Measurements from ENCODE around the gene MINDY3. TPM values are rescaled to one million over a fixed set of nuclear protein-coding genes. Genes with fewer than 3 reads are reported as not detected.
A peak's percentile ranks its signal among the peaks of the same experiment; 100 is the strongest.

The MINDY3 gene
- total RNA-seq, 1 experiment from 2014 or later, result 10.4 TPM

GRCh38 chr10:15744217-15744865 is 116.0 kb downstream of the MINDY3 start:
- Histone ChIP-seq H3K36me3 (ENCODE audit: control insufficient read depth, insufficient read depth, low read length) (no peaks in the 10 kb centered on the region), H3K4me3 (ENCODE audit: low read depth in 2 of 2, low read length in 2 of 2) (no peak overlapping the region), H3K9me3 (ENCODE audit: control insufficient read depth, insufficient read depth, low read depth, low read length) (no peaks in the 10 kb centered on the region), H3K27me3 (ENCODE audit: control insufficient read depth, insufficient read depth, low read length) (no peaks in the 10 kb centered on the region), H3K4me1 (ENCODE audit: control insufficient read depth, insufficient read depth, low read length) (no peaks in the 10 kb centered on the region), H3K27ac (ENCODE audit: low read length) (no peak overlapping the region)
- intact Hi-C loops (cut with micrococcal nuclease; ENCODE audit: unreplicated experiment) (loop anchor here (5.0 kb wide), 1 partner anchor 317 kb away; no protein-coding TSS in a partner anchor), in situ Hi-C loops (cut with HindIII; ENCODE audit: low pct_unique_long_range_greater_than_20kb, low sequenced_read_pairs) (no loop called here)
- ChIA-PET POLR2A (no interaction called here), CTCF (no interaction called here)
- no TSS peak for BruUV-seq (replicated peaks)
- TF ChIP-seq SIN3A (IDR thresholded peaks at IDR 0.05; ENCODE audit: borderline replicate concordance, insufficient read depth, low read depth, low read length) (no peak), CTCF (IDR thresholded peaks at IDR 0.05) (peak; percentile 66), REST (IDR thresholded peaks at IDR 0.05; ENCODE audit: insufficient read depth in 1 of 2, low read depth in 2 of 2, low read length in 1 of 2) (no peak)
- DNase-seq (ENCODE audit: low read depth, low spot score) (peak; percentile 13), ATAC-seq (peak; percentile 56; the same call in 1 of the 2 replicates)

GRCh38 chr10:15743443-15743842 is 116.9 kb downstream of the MINDY3 start:
- ChIA-PET POLR2A (no interaction called here), CTCF (no interaction called here)
- H3K27ac ChIP-seq (ENCODE audit: low read length), result no peak overlapping the region
- H3K36me3 ChIP-seq (ENCODE audit: control insufficient read depth, insufficient read depth, low read length), result no peaks in the 10 kb centered on the region
- no peak for ATAC-seq
- TF ChIP-seq POLR2AphosphoS5 (IDR thresholded peaks at IDR 0.05; ENCODE audit: low read depth, low read length) (no peak), TCF7L2 (IDR thresholded peaks at IDR 0.05; ENCODE audit: low read depth, low read length) (no peak), CTCF (IDR thresholded peaks at IDR 0.05) (no peak), REST (IDR thresholded peaks at IDR 0.05; ENCODE audit: insufficient read depth in 1 of 2, low read depth in 2 of 2, low read length in 1 of 2) (no peak)
- intact Hi-C loops (cut with micrococcal nuclease; ENCODE audit: unreplicated experiment), result loop anchor here (5.0 kb wide), 1 partner anchor 316 kb away; no protein-coding TSS in a partner anchor
- no peak overlapping the region for H3K4me3 ChIP-seq (ENCODE audit: low read depth in 2 of 2, low read length in 2 of 2)
- no peaks in the 10 kb centered on the region for H3K27me3 ChIP-seq (ENCODE audit: control insufficient read depth, insufficient read depth, low read length)
- DNase-seq (ENCODE audit: low read depth, low spot score), result no peak
- BruUV-seq (replicated peaks), result no TSS peak
- in situ Hi-C loops (cut with HindIII; ENCODE audit: low pct_unique_long_range_greater_than_20kb, low sequenced_read_pairs), result no loop called here
- no peaks in the 10 kb centered on the region for H3K9me3 ChIP-seq (ENCODE audit: control insufficient read depth, insufficient read depth, low read depth, low read length)
- no peaks in the 10 kb centered on the region for H3K4me1 ChIP-seq (ENCODE audit: control insufficient read depth, insufficient read depth, low read length)

Data from Panc1 (cell line).